ENCODE results near the gene RNF130. TPM values are rescaled to one million over a fixed set of nuclear protein-coding genes. Genes with fewer than 3 reads are reported as not detected.

The RNF130 gene
- total RNA-seq, 1 donor from 2014 or later: 109 TPM

- no peaks in the 10 kb centered on the region for H3K4me1 ChIP-seq
- H3K27me3 ChIP-seq: no peaks in the 10 kb centered on the region
- H3K27ac ChIP-seq: no peak overlapping the region
- peak; percentile 49 for DNase-seq
- H3K4me3 ChIP-seq: no peak overlapping the region
- no peak for ATAC-seq
- TF ChIP-seq CTCF (IDR thresholded peaks at IDR 0.05): no peak
- intact Hi-C loops (cut with DNase I): no loop called here
- H3K36me3 ChIP-seq: no peaks in the 10 kb centered on the region
- peaks cover 3% of the 10 kb centered on the region for H3K9me3 ChIP-seq
Observed at GRCh38 chr5:180112181-180112861, 40.8 kb upstream of the RNF130 start.

- no peaks in the 10 kb centered on the region for H3K27me3 ChIP-seq
Observed at GRCh38 chr5:180111273-180112002, 39.9 kb upstream of the RNF130 start.

GRCh38 chr5:180109920-180110319 lies 38.4 kb upstream of the RNF130 start:
- H3K9me3 ChIP-seq: peaks cover 10% of the 10 kb centered on the region
- H3K27ac ChIP-seq: no peak overlapping the region
- H3K27me3 ChIP-seq: no peaks in the 10 kb centered on the region
- H3K4me1 ChIP-seq: no peaks in the 10 kb centered on the region
- no peak overlapping the region for H3K4me3 ChIP-seq
- no peak for ATAC-seq
- intact Hi-C loops (cut with DNase I): no loop called here
- no peaks in the 10 kb centered on the region for H3K36me3 ChIP-seq
- no peak for DNase-seq
- no peak for TF ChIP-seq CTCF (IDR thresholded peaks at IDR 0.05)

More at GRCh38 chr5:180111273-180112002, 39.9 kb upstream of the RNF130 start:
- ATAC-seq: no peak
- intact Hi-C loops (cut with DNase I): no loop called here
- Histone ChIP-seq H3K9me3 (peaks cover 10% of the 10 kb centered on the region), H3K27ac (no peak overlapping the region), H3K4me3 (no peak overlapping the region), H3K36me3 (no peaks in the 10 kb centered on the region), H3K4me1 (no peaks in the 10 kb centered on the region)
- no peak for TF ChIP-seq CTCF (IDR thresholded peaks at IDR 0.05)
- DNase-seq: peak; percentile 55

GRCh38 chr5:180107005-180107404 lies 35.4 kb upstream of the RNF130 start:
- ATAC-seq: no peak
- no peaks in the 10 kb centered on the region for H3K27me3 ChIP-seq
- no peak overlapping the region for H3K4me3 ChIP-seq
- TF ChIP-seq CTCF (IDR thresholded peaks at IDR 0.05): no peak
- DNase-seq: no peak
- H3K4me1 ChIP-seq: no peaks in the 10 kb centered on the region
- intact Hi-C loops (cut with DNase I): no loop called here
- H3K27ac ChIP-seq: no peak overlapping the region
- H3K9me3 ChIP-seq: peaks cover 10% of the 10 kb centered on the region
- no peaks in the 10 kb centered on the region for H3K36me3 ChIP-seq

- H3K27me3 ChIP-seq: no peaks in the 10 kb centered on the region
- no peak overlapping the region for H3K27ac ChIP-seq
- intact Hi-C loops (cut with DNase I): no loop called here
- no peak for TF ChIP-seq CTCF (IDR thresholded peaks at IDR 0.05)
- peaks cover 10% of the 10 kb centered on the region for H3K9me3 ChIP-seq
- H3K4me1 ChIP-seq: no peaks in the 10 kb centered on the region
- no peak for DNase-seq
- ATAC-seq: no peak
- H3K36me3 ChIP-seq: no peaks in the 10 kb centered on the region
- H3K4me3 ChIP-seq: no peak overlapping the region
Observed at GRCh38 chr5:180105827-180106312, 34.3 kb upstream of the RNF130 start.
